ENCODE data around the gene CHRNA3.
"Not testable (repeated sequence)": the region's sequence is repeated elsewhere in the genome, so short reads cannot be mapped to it uniquely, and the experiment has no call there.

Gene CHRNA3

DNA sequence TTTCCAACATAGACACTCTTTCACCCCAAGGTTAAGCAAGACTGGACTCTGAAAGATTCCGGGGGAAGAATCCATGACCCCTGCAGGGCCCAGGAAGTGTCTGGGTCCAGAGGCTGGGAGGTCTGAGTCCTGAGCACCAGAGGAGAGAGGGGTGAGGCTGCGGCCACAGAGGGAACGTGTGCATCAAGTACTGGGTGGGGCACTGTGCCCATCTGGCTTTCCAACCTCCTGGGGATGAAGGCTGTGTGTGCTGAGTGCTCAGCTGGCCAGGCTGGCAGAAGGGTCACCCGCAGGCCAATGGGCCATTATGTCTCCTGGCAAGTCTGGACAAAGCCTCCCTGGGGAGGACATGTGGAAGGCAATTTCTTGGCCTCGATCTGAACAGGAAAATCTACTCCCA is 3.3 kb downstream of the CHRNA3 start:
- no peak for DNase-seq (ENCODE audit: low spot score)

DNA sequence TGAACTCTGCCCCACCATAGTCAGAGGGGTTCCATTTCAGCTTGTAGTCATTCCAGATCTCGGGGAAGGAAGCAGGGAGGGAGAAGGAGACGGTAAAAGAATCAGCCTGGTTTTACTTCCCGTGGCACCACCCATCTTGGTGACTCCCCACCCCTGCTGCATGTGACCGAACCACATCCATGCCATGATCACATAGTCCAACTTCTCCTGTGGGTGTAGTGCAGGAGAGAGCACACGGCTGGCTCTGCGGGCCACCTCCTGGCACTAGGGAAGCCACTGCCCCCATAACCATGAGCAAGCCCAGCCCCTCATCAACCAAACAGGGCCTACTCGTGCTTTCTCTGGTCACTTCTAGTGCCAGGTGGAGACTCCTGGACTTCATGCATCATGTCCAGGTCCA is 3.7 kb downstream of the CHRNA3 start:
- no peak for DNase-seq (ENCODE audit: low spot score)

DNA sequence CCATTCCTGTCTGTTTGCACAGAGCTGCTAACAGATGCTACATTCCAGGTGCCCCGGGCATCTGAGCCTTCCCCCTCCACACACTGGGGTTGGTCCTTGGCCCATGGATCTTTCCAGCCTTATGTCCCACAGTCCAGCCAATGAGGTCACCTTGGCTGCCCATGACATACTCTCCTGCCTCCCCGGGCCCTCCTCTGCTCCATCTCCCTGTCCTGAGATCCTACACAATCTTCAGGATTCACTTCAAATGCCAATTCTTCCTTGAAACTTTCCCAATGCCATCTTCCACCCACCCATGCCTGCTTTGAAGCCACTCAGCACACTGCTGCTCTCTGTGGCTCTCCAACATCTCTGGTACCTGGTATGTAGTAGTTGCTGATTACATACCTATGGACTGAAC is 4.3 kb downstream of the CHRNA3 start:
- no peak for DNase-seq (ENCODE audit: low spot score)

DNA sequence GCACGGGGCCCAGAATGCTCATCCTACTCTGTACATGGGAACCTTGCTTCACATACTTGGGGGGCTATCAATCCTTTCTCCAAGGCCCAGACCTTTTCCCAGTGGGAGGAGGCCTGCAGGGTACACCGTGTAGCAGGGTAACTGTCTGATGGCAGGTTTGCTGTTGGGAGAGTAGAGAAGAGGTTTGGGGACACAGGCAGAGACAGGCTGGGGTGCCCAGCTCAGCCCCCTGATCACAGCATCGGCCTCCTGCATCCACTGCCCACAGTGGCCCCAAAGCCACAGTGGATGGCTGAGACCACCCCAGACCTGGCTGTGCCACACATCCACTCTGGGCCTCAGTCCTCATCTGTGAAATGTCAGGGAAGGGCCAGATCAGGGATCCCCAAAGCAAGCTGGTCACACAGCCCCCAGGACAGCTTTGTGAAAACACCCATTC is 5.6 kb downstream of the CHRNA3 start:
- DNase-seq (ENCODE audit: low spot score) = no peak

- DNase-seq (ENCODE audit: low spot score) = no peak
Observed at GRCh38 chr15:78614021-78614420, 6.8 kb downstream of the CHRNA3 start.

- DNase-seq (ENCODE audit: low spot score) = not testable (repeated sequence)
Observed at GRCh38 chr15:78609551-78609950, 11.2 kb downstream of the CHRNA3 start.

- no peak for DNase-seq (ENCODE audit: low spot score)
Observed at GRCh38 chr15:78605680-78606079, 15.1 kb downstream of the CHRNA3 start.

DNA sequence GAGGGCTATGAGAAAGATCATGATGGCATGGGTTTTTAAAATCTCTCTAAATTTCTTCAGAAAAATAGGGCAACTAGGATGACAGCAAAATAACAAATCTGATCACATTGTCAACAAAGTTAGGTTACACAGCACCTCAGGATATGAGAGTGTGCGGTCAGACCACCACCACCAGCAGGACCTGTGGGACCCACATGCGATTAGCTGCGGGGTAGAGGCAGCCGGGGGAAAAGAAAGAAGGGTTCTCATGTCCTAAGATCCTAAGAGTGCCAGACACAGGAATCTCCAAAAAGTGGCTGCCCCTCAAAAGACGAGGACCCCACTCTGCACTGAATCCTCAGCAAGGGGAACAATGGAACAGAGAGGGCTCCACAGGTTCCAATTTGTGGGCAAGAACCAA is 15.6 kb downstream of the CHRNA3 start:
- no peak for DNase-seq (ENCODE audit: low spot score)

GRCh38 chr15:78604420-78604819 is 16.4 kb downstream of the CHRNA3 start:
- no peak for DNase-seq (ENCODE audit: low spot score)

DNA sequence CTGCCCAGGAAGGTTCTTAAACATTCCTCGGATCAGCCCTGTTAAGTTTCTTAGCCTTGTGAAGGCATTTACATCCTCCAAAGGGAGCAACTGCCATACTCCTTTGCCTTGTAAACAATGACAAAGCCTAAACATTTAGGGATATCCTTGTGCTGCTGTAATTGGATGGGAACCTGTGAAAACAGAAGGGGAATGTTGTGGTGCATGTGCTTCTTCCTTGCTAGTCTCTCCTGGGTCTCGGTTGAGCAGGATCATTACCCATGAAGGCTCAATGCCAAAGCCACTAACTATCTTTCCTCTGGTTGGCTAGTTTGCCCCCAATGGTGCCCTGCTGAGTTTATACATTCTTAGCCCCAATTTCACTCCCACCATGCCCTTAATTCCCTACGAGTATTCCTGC is 17.3 kb downstream of the CHRNA3 start:
- DNase-seq (ENCODE audit: low spot score) = no peak

- no peak for DNase-seq (ENCODE audit: low spot score)
Observed at GRCh38 chr15:78599189-78599588, 21.6 kb downstream of the CHRNA3 start.

DNA sequence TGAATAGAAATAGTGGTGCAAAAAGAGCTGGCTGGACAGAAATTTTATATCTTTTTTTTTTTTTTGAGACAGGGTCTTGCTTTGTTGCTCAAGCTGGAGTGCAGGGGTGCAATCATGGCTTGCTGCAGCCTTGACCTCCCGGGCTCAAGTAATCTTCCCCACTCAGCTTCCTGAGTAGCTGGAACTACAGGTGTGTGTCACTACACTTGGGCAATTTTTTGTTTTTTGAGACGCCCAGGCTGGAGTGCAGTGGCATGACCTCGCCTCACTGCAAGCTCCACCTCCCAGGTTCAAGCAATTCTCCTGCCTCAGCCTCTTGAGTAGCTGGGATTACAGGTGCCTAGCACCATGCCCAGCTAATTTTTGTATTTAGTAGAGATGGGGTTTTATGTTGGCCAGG is 22.4 kb downstream of the CHRNA3 start:
- DNase-seq (ENCODE audit: low spot score) = no peak

GRCh38 chr15:78597583-78597982 is 23.2 kb downstream of the CHRNA3 start:
- DNase-seq (ENCODE audit: low spot score) = no peak

DNA sequence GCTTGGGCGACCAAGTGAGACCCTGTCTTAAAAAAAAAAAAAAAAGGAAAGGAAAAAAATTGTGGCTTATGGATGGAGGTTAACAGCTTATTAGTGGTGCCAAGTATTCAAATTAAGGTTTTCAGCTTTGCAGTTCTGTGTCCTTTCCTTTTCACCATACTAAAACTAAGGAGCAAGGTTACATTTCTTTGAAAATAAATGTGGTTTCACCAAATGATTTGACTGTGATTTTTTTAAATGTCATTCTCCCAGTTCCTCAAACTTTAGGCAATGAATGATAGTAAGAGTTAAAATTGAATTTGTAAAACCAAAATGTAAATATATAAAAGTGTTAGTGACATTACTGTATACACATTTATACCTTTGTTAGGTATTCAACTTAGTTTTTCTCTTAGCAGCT is 45.9 kb downstream of the CHRNA3 start:
- no peak for DNase-seq (ENCODE audit: low spot score)

DNA sequence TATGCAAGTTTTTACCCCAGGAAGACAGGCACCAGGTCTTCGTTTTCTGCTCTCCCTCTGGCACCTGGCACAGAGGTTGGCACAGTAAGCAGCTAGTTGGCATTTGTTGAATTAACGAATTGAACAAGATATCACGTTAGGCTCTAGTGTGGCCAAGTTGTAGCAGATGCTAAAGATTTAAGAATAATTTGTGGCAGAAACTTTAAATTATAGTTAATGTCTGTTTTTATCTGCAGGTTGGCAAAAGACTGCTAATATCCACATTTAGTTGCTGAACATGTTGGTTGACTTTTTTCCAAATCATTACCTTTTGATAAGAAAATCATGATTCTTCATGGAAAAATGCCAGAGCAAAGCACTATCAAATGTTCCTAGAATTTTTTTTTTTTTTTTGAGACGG is 47.4 kb downstream of the CHRNA3 start:
- DNase-seq (ENCODE audit: low spot score) = no peak

GRCh38 chr15:78571382-78571781 is 49.4 kb downstream of the CHRNA3 start:
- no peak for DNase-seq (ENCODE audit: low spot score)

GRCh38 chr15:78570710-78571109 is 50.1 kb downstream of the CHRNA3 start:
- DNase-seq (ENCODE audit: low spot score) = peak; percentile 15

DNA sequence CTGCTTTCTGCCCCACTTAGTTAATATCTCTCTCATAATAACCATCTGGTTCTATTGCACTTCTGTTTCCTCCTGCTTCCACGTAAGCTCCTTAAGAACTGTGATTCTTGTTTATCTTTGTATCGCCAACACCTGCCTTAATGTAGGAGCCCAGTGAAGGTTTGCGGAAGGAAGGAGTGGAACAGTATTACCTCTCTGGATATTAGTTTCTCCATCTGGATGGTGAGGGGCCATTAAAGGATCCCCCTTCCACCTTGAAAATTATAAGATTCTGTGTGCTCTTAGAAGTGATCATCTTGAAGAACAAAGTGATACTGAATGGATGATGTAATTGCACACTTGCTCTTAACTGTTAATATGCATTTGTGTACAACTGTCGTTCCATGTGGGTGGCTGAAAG is 53.3 kb downstream of the CHRNA3 start:
- no peak for DNase-seq (ENCODE audit: low spot score)

GRCh38 chr15:78565951-78566774 is 54.6 kb downstream of the CHRNA3 start:
- DNase-seq (ENCODE audit: low spot score) = peak; percentile 26

GRCh38 chr15:78565097-78565950 is 55.5 kb downstream of the CHRNA3 start, which contains the start of gene CHRNA5:
TSS of gene CHRNA5 (plus strand) at chr15:78565520. CDS start at chr15:78565720, 200 bp downstream.
- DNase-seq (ENCODE audit: low spot score) = peak; percentile 96

DNA sequence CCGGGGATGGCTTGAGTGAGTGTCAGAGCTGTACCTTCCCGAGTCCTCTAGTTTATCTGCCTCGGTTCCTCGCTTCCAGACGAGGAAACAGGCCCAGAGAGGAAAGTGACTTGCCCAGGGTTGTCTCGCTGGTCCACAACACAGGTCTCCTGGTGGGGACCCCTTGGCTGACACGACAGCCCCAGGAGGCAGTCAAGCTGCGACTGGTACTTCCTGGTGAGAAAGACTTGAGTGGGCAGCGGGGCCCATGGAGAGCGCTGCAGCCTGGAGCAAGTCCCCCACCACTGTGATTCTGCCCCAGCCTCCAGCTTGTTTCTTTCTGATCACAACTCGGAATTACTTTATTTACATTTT is 56.1 kb downstream of the CHRNA3 start:
- no peak for DNase-seq (ENCODE audit: low spot score)

GRCh38 chr15:78563092-78563491 is 57.7 kb downstream of the CHRNA3 start:
- no peak for DNase-seq (ENCODE audit: low spot score)

DNA sequence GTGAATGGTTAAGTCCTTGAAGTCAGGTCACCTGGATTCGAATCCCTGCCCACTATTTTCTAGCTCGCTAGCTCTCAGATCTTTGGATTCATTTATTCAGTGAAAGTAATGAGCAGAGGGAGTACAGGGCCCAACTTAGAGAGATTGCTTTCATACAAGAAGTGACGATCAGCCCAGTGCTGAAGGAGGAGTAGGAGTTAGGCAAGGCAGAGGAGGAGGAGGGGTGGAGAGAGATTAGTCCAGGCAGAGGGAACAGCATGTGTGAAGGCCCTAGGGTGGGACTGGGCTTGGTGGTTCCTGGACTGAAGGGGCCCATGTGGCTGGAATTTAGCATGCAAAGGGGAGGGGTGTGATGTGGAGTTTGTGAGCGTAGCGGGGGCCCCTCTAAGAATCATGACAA is 59.3 kb downstream of the CHRNA3 start:
- no peak for DNase-seq (ENCODE audit: low spot score)

Measured in iPS-NIHi11 (cell line).